Smooth muscle cell of the brain vasculature (primary cell): ENCODE results near the gene ZNF648.
"Not testable (repeated sequence)": the region's sequence is repeated elsewhere in the genome, so short reads cannot be mapped to it uniquely, and the experiment has no call there.

Experiments
- DNase-seq: peaks from one replicate; pipeline ENCODE4 v3.0.0-alpha.2; 2012; ENCODE audit warnings: low read depth, low spot score

Gene ZNF648

GRCh38 chr1:182071924-182072323 is 10.4 kb upstream of the ZNF648 start:
- no peak for DNase-seq

DNA sequence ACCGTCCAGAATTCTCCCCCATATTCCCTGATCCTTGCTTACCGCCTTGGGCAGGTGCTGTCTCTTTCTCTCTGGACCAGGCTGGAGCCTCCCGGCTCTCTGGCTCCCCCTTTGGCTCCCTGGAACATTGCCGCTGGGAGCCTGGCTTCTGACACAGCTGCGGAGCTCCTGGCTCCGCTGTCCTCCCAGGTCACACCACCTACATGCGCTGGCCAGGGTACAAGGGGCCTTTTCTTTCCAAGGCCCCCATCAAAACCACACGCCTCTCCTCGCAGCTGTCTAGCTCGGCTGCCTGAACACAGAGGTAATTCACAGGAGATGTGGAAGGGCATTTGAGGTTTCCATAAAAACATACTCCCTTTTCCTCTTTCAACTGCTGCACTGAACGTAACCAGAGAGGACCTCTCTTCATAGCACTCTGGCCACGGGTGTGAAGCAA is 7.5 kb upstream of the ZNF648 start:
- no peak for DNase-seq

DNA sequence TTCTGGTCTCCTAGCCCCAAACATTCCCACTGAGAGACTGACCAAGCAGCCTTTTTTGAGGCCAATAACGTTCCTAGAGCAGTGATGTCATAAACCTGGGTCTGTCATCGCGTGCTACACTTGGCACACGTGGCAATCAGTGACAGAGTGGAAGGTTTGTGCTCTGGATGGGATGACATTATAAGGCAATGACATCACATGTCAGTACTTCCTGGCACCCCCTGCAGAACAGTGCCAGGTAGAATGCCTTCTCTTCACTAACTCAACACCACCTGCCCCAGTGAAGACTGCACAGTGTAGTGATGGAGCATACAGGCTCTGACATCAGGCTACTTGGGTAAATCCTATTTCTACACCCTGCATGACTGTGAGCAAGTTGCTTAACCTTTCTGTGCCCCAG is 5.4 kb upstream of the ZNF648 start:
- no peak for DNase-seq

GRCh38 chr1:182065126-182065845 is 3.8 kb upstream of the ZNF648 start:
- DNase-seq, result no peak

DNA sequence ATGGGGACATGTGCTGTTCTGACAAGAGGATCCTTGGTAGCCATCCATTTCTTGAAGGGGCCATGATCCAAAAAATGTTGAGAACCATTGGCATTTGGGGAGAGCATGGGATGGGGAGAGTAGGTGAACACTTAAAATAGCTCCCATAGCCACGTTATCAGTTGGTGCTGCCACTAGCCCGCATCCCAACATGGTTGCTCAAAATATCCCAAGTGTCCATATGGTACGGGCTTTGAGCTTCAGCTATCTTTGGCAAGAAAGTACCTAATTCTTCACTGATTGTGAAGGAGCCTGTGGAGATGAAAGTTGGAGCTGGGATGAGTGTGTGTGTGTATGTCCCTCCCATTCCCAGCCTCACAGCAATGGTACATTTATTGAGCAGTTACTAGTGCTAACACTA is 3.1 kb upstream of the ZNF648 start:
- DNase-seq, result no peak

- DNase-seq, result no peak
Measured at GRCh38 chr1:182062223-182062622, 711 bp upstream of the ZNF648 start.

GRCh38 chr1:182060877-182061276 is 635 bp downstream of the ZNF648 start:
- DNase-seq, result no peak

DNA sequence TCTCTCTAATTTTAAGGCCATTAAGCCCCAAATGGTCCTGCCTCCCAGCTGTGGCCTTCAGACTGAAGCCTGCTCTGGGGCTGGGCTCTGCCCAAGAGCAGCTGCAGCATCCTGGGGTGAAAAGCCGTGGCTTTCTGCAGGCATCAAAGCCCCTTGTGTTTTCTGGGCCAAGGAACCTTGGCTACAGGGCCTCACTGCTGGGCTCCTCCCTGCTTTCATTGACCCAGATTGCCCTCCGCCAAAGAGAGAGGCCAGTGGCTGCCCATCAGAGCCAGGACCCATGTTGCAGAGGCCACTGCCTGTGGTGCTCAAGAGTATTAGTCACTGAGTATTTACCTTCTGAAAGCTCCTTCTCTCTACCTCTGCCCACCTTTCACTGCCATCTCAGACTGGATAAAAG is 1.6 kb downstream of the ZNF648 start:
- DNase-seq, result no peak

GRCh38 chr1:182056601-182057366 is 4.7 kb downstream of the ZNF648 start:
- no peak for DNase-seq

DNA sequence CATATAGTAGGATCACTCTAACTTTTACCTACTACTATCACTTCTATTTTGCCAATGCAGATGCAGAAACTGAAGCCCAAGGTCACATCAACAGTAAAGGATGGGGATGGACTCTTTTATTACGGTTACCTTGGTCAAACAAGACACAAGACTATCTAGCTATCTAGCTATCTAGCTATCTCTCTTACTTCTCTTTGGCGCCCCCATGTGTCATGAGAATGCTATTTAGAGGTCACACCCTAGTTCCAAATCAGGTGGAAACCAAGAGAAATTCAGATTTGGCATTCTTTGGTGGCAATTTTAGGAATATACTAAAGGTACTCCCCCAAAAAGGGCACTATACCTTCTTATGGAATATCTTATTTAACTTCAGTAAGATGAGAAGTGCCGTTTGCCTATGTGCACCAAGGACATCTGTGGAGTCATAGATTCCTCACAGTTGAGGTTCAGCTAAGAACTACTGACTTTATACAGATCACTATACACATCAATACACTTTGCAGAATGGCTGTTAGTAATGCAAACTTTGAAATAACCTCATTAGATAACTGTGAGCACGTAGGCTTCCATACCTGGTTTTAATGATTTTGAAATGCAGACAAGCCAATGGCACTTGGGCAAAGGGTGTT is 6.7 kb downstream of the ZNF648 start:
- no peak for DNase-seq

DNA sequence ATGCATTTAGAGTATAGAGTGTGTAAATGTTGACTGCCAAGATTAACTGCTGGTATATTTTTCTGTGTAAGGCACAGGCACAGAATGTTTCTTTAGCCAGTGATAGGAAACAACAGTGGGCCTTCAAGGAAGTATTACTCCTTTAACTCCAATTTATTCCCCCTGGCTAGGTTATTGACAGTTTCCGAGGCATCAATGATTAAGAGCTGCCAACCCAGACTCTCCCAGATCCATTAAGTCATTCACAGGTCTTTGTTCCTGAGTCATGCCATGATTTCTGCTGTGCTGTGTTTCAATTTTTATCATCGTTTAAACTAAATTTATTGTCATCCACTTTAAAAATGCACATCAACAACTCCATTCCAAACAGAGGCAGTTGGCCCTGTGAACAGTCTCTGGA is 9.2 kb downstream of the ZNF648 start:
- no peak for DNase-seq

DNA sequence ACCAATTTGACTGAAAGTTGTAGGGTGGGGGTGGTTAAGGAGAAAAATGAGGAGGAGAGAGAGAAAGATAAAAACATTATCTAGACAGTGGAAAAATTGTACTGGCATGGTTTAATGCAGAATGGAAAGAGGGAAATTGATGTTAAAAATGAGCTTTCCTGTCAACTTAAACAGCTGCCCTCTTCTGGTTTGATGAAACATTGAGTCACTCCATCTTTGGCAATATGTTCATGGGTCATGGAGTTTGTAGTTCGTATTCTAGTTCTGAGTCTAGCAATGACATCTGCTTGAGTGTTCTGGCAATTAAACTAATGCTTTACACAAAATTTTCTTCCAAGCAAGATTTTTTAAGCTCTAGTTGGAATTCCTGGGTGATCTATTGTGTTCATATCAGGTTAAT is 9.6 kb downstream of the ZNF648 start:
- DNase-seq, result no peak

DNA sequence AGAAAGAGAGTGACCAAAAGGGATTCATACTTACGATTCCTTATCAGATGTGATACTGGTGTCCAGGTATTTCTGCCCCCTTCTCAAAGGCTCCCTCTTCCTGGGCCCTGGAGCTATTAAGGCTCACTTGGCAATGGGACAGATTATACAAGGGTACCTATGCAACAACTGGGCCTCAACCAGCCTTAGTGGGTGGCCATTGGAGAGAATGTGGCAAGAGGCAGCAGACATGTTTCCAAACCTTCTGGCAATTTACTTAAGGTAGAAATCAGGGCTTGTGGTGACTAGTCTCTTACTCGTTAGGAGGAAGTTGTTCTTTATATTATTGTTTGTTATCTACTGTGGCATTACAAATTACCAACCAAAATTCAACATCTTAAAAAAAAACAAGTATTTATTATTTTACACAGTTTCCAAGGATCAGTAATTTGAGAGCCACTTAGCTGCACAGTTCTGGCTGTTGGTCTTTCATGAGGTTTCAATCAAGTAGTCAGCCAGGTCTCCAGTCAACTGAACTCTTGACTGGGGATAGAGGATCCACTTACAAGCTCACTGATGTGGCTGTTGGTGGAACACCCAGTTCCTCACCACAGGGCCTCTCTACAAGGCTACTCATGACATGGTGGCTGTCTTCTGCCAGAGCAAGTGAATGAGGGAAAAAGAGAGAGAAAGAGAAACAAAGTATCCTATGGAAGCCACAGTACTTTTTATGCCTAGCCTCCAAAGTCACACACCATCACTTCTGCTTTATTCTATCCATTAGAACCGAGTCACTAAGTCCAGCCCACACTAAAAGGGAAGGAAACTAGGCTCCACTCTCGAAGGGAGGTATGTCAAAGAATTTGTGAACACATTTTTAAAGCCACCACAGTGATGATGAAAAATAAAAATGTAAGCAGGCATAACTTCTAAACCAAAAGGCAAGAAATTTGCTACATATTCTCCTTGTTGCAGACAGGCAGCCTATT is 10.7 kb downstream of the ZNF648 start:
- no peak for DNase-seq

GRCh38 chr1:182048562-182048961 is 12.9 kb downstream of the ZNF648 start:
- no peak for DNase-seq

DNA sequence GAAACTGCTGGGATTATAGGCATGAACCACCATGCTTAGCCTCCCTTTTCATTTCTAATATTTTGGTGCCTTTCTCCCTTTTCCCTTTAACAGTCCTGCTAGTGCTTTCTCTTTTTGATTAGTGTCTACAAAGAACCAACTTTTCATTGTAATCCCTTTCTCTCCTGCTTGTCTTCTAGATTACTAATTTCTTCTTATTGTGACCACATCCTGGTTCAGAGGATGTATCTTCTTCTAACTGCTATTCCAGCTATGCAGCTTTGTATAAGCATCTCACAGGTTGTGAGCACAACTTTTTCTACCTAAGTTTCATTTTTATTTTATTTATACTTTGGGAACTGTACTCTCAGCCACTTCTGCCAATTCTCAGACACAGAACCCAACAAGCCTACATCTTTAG is 14.7 kb downstream of the ZNF648 start:
- DNase-seq, result no peak

- not testable (repeated sequence) for DNase-seq
Measured at GRCh38 chr1:182045481-182045880, 16.0 kb downstream of the ZNF648 start.

- DNase-seq, result no peak
Measured at GRCh38 chr1:182041615-182042014, 19.9 kb downstream of the ZNF648 start.

DNA sequence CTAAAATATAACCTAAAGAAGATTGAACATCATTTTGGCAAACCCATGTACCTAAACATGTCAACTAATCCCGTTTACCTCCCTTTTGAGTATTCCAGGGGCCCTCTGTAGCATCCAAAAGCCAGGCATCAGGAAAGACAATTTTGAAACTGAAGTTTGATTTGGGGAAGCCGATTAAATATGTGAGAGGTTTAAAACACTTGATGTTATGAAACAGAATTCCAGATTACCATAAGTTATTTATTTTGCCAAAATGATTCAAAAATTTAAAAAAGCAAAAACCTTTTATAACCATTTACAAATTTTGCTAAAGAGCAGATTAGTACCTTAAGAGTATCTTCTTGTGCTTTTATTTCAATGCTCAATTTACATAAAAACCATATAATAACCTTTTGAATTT is 23.3 kb downstream of the ZNF648 start:
- DNase-seq, result no peak

- DNase-seq, result no peak
Measured at GRCh38 chr1:182035097-182035770, 26.3 kb downstream of the ZNF648 start.

GRCh38 chr1:182032251-182032650 is 29.3 kb downstream of the ZNF648 start:
- DNase-seq, result no peak
